Duodenal mucosa (tissue), 2 donors: ENCODE measurements around the gene GJC1.

Source experiments
- H3K27ac ChIP-seq: one replicate; pipeline ENCODE4 v1.7.0; 2013; ENCODE audit warnings: low read depth, low read length
- H3K27me3 ChIP-seq, 2 donors: one replicate each; pipeline ENCODE4 v1.7.0; 2013; ENCODE audit warnings: low read length in 2 of 2, control low read depth in 1 of 2; ENCODE audit not compliant: insufficient read depth in 2 of 2, control insufficient read depth in 1 of 2
- H3K36me3 ChIP-seq, 2 donors: one replicate each; pipeline ENCODE4 v1.7.0; 2013; ENCODE audit warnings: low read length in 2 of 2, control low read depth in 1 of 2; ENCODE audit not compliant: insufficient read depth in 2 of 2, control insufficient read depth in 1 of 2
- H3K4me1 ChIP-seq, 2 donors: one replicate each; pipeline ENCODE4 v1.7.0; 2013; ENCODE audit warnings: low read length in 2 of 2, control low read depth in 1 of 2; ENCODE audit not compliant: insufficient read depth in 2 of 2, control insufficient read depth in 1 of 2
- H3K4me3 ChIP-seq, 2 donors: one replicate each; pipeline ENCODE4 v1.7.0; 2013; ENCODE audit warnings: low read length in 2 of 2, low read depth in 1 of 2
- H3K9ac ChIP-seq, 2 donors: one replicate each; pipeline ENCODE4 v1.7.0; 2013; ENCODE audit warnings: low read length in 2 of 2, low read depth in 1 of 2
- H3K9me3 ChIP-seq, 2 donors: one replicate each; pipeline ENCODE4 v1.7.0; 2013; ENCODE audit warnings: low read length in 2 of 2, control low read depth in 1 of 2; ENCODE audit not compliant: control insufficient read depth in 1 of 2

Gene GJC1

DNA sequence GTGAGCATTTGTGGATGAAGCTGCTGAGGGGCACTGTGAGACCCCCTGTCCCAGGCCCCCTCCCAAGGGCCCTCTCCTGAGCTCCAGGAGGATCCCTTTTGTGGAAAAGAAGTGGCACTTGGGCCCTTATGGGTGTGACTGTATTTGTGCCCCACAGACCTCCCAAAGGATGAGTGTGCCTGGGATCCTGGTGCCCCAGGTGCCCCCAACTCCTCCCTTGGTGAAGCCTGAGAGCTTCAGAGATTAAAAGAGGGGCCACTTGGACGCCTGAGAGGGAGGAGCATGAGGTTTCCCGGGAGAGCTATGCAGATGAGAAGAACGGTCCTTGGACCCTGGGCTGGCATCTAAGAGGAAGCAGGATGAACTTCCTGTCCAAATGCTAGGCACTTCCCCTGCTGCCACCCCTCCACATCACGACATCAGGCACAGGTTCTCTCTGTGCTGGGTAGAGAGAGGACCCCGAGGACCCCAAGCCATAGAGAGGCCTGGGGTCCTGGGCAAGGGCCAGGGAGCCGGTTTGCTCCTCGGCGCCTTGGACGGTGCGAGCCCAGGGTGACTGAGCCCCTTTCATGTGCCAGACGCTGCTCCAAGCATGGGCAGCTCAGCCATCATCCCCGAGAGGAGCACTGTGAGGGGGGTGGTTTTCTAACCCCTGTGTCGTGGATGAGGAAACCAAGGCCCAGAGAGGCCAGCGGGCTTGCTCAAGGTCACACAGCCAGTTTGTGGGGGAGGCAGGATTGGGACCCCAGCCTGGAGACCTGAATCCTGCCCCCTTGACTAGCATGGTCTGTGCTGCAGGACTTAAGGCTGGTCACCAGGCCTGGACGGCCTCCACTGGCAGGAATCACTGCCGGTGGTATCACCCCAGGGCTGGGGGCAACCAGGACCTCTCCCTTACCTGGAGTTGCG, 76.9 kb downstream of the GJC1 start:
- Histone ChIP-seq H3K36me3 (peaks cover 0 to 3% of the 10 kb centered on the region in 2 donors), H3K27me3 (peaks cover 3 to 14% of the 10 kb centered on the region in 2 donors), H3K4me1 (no peaks in the 10 kb centered on the region), H3K9ac (no peak overlapping the region), H3K27ac (no peak overlapping the region), H3K9me3 (no peaks in the 10 kb centered on the region), H3K4me3 (no peak overlapping the region)

DNA sequence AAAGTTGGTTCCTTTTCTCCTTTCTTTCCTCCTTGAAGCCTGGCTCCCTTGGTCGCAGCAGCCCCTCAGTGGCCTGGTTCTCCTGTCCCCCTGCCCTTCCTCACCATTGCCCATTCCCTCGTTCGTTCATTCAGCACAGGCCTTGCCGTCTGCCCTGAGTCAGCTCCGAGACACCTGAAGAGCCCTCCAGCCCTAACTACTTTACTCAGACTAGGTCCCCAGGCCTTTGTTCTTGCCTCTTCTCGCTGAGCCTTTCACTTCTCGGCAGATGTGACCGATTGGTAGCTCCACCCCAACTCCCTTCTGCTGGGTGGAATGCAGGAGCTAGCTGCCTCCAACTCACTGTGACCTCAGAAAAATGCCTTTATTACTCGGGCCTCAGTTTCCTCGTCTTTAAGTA, 78.3 kb downstream of the GJC1 start:
- no peaks in the 10 kb centered on the region for H3K4me1 ChIP-seq
- H3K9me3 ChIP-seq, result no peaks in the 10 kb centered on the region
- H3K36me3 ChIP-seq, result peaks cover 0 to 10% of the 10 kb centered on the region in 2 donors
- H3K4me3 ChIP-seq, result no peak overlapping the region
- no peaks in the 10 kb centered on the region for H3K27me3 ChIP-seq
- no peak overlapping the region for H3K27ac ChIP-seq
- no peak overlapping the region for H3K9ac ChIP-seq

DNA sequence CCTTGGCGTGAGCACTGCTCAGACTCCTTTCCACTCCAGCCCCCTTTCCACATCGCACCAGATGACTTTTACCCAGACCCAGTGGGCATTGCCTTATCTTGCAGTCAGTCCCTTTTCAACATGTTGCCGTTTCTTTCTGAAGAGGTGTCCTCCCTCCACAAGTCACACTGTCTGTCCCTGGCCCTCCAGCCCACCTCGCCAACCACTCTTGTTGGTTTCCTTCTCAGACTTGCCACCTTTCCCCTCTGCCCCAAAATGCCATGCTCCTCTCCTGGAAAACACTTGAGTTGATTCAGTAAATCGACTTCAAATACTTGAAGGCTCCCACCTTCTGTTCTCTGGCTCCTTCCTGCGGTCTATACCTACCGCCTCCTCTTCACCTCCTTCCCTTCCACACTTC, 78.8 kb downstream of the GJC1 start:
- H3K27me3 ChIP-seq, result no peaks in the 10 kb centered on the region
- H3K4me1 ChIP-seq, result no peaks in the 10 kb centered on the region
- H3K36me3 ChIP-seq, result peaks cover 0 to 10% of the 10 kb centered on the region in 2 donors
- no peaks in the 10 kb centered on the region for H3K9me3 ChIP-seq
- H3K9ac ChIP-seq, result no peak overlapping the region
- H3K4me3 ChIP-seq, result no peak overlapping the region
- no peak overlapping the region for H3K27ac ChIP-seq

DNA sequence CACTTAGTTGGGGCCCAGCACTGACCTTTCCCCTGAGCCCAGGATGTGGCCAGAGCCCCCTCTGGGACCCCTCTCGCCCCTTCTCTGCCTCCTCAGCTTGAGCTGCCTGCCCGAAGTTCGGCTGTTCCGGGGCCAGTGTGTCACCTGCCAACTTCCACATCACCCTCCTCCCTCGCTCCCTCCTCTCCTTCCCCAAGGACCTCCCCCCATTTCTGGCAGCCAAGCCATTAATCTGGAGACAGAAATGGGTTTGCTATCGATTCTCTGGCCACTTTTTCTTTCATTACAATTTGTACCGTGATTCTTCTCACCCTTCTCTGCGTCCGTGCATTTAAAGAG, 80.1 kb downstream of the GJC1 start:
- H3K9me3 ChIP-seq, result no peaks in the 10 kb centered on the region
- peaks cover 0 to 10% of the 10 kb centered on the region in 2 donors for H3K36me3 ChIP-seq
- H3K27me3 ChIP-seq, result no peaks in the 10 kb centered on the region
- no peak overlapping the region for H3K9ac ChIP-seq
- H3K4me3 ChIP-seq, result no peak overlapping the region
- no peaks in the 10 kb centered on the region for H3K4me1 ChIP-seq
- no peak overlapping the region for H3K27ac ChIP-seq

DNA sequence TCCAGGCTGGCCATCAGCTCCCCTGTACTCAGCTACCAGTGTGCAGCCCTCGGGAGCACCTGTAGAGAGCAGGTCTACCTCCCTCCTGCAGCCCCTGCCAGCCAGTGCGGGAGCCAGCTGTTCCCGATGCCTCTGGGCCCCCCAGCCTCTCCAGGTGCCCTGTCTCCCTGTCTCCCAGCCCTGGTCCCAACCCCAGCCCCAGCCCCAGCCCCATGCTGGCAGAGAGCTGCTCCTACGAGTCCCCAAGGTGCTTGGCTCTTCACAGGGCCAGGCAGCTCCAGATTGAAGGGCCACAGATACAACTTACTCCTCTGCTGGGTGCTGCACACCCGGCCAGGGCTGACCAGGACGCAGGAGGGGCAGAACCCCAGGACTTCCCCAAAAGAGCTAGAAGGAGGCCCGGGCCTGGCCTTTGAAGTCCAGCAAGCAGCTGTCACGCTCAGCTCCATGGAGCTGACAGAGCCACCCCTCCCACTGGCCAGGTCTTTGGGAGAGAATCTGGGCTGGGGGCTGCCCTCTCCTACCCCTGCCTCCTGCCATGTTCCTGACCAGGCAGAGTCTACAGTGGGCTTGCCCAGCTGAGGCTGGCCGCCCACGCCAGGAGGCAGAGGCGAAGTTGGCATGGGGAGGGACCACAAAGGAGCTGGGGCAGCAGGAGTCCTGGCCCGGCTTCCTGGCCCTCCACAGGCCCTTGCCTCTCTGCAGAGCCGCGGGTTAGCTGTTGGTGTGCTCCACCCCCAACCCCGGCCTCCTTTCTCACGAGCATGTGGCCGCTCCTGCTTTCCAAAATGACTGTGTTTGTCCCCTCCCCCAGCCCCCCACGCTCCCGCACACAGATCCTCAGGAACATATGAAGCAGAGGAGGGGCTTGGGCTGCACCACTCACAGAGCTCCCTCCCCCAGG, 80.8 kb downstream of the GJC1 start:
- no peak overlapping the region for H3K27ac ChIP-seq
- no peaks in the 10 kb centered on the region for H3K4me1 ChIP-seq
- H3K4me3 ChIP-seq, result no peak overlapping the region
- no peaks in the 10 kb centered on the region for H3K9me3 ChIP-seq
- H3K9ac ChIP-seq, result no peak overlapping the region
- no peaks in the 10 kb centered on the region for H3K27me3 ChIP-seq
- peaks cover 0 to 10% of the 10 kb centered on the region in 2 donors for H3K36me3 ChIP-seq
